Renal pelvis (tissue), 4 donors: ENCODE results near the gene CEP131. TPM values are rescaled to one million over a fixed set of nuclear protein-coding genes. Genes with fewer than 3 reads are reported as not detected.
A peak's percentile ranks its signal among the peaks of the same experiment; 100 is the strongest.

Source experiments
- DNase-seq: peaks from one replicate; pipeline ENCODE4 v3.0.0-alpha.2; 2013
- polyA plus RNA-seq, 3 donors: library from polyadenylated mRNA; unstranded; fragments of 120-200 nt; gene quantifications; one replicate each; pipeline ENCODE4 v1.2.1, GENCODE V29; 2013; ENCODE audit not compliant: insufficient read length in 3 of 3

CEP131 gene
- polyA plus RNA-seq, 3 donors, result 23.4 to 27.2 (median 25.3) TPM

GRCh38 chr17:81239714-81240555 is 17.2 kb upstream of the CEP131 start:
- DNase-seq, result no peak

GRCh38 chr17:81238815-81239713 is 16.3 kb upstream of the CEP131 start, which contains the start of the genes NDUFAF8 and TEPSIN:
TSS of gene NDUFAF8 (plus strand) at chr17:81239318. CDS start at chr17:81239364, 46 bp downstream.
TSS of gene TEPSIN (minus strand) at chr17:81239055. CDS start at chr17:81239033, 22 bp downstream.
- DNase-seq, result peak; percentile 100

- no peak for DNase-seq
These were observed 15.7 kb upstream of the CEP131 start for GRCh38 chr17:81238490-81238814.

- DNase-seq, result no peak
These were observed 15.1 kb upstream of the CEP131 start for GRCh38 chr17:81237591-81238489.

GRCh38 chr17:81236784-81237183 is 14.0 kb upstream of the CEP131 start:
- DNase-seq, result no peak

- no peak for DNase-seq
These were observed 13.3 kb upstream of the CEP131 start for GRCh38 chr17:81235822-81236740.

GRCh38 chr17:81234940-81235821 is 12.4 kb upstream of the CEP131 start:
- no peak for DNase-seq

- DNase-seq, result no peak
These were observed 11.7 kb upstream of the CEP131 start for GRCh38 chr17:81234506-81234855.

GRCh38 chr17:81233811-81234505 is 11.2 kb upstream of the CEP131 start:
- no peak for DNase-seq

- DNase-seq, result no peak
These were observed 10.6 kb upstream of the CEP131 start for GRCh38 chr17:81233316-81233715.

GRCh38 chr17:81232616-81233241 is 10.0 kb upstream of the CEP131 start:
- no peak for DNase-seq

GRCh38 chr17:81231766-81232581 is 9.2 kb upstream of the CEP131 start:
- no peak for DNase-seq

GRCh38 chr17:81231121-81231645 is 8.4 kb upstream of the CEP131 start:
- DNase-seq, result no peak

GRCh38 chr17:81230043-81230820 is 7.5 kb upstream of the CEP131 start:
- no peak for DNase-seq

- no peak for DNase-seq
These were observed 6.8 kb upstream of the CEP131 start for GRCh38 chr17:81229666-81229920.

- DNase-seq, result no peak
These were observed 6.3 kb upstream of the CEP131 start for GRCh38 chr17:81228834-81229665.
